ENCODE data around the gene ASB13. TPM values are rescaled to one million over a fixed set of nuclear protein-coding genes. Genes with fewer than 3 reads are reported as not detected.
A peak's percentile ranks its signal among the peaks of the same experiment; 100 is the strongest.

Gene ASB13
- total RNA-seq, 1 donor from 2014 or later = 28.2 TPM

- no peaks in the 10 kb centered on the region for H3K36me3 Mint-ChIP-seq
- H3K27ac Mint-ChIP-seq = no peak overlapping the region
- H3K27me3 Mint-ChIP-seq = no peaks in the 10 kb centered on the region
- no peak for DNase-seq (ENCODE audit: extremely low spot score, unreplicated experiment)
- no peak overlapping the region for H3K4me3 Mint-ChIP-seq
- no peaks in the 10 kb centered on the region for H3K9me3 Mint-ChIP-seq
- TF ChIP-seq, protein P1, sequence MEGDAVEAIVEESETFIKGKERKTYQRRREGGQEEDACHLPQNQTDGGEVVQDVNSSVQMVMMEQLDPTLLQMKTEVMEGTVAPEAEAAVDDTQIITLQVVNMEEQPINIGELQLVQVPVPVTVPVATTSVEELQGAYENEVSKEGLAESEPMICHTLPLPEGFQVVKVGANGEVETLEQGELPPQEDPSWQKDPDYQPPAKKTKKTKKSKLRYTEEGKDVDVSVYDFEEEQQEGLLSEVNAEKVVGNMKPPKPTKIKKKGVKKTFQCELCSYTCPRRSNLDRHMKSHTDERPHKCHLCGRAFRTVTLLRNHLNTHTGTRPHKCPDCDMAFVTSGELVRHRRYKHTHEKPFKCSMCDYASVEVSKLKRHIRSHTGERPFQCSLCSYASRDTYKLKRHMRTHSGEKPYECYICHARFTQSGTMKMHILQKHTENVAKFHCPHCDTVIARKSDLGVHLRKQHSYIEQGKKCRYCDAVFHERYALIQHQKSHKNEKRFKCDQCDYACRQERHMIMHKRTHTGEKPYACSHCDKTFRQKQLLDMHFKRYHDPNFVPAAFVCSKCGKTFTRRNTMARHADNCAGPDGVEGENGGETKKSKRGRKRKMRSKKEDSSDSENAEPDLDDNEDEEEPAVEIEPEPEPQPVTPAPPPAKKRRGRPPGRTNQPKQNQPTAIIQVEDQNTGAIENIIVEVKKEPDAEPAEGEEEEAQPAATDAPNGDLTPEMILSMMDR (conservative IDR thresholded peaks at IDR 0.05) = no peak
- peaks cover 34% of the 10 kb centered on the region for H3K4me1 Mint-ChIP-seq (ENCODE audit: unreplicated experiment)
These were observed 45.4 kb downstream of the ASB13 start for GRCh38 chr10:5620966-5621365.

GRCh38 chr10:5620223-5620721 is 46.1 kb downstream of the ASB13 start:
- no peak for DNase-seq (ENCODE audit: extremely low spot score, unreplicated experiment)
- TF ChIP-seq, protein P1 (conservative IDR thresholded peaks at IDR 0.05) = no peak
- H3K36me3 Mint-ChIP-seq = no peaks in the 10 kb centered on the region
- H3K4me1 Mint-ChIP-seq (ENCODE audit: unreplicated experiment) = peaks cover 34% of the 10 kb centered on the region
- H3K27me3 Mint-ChIP-seq = no peaks in the 10 kb centered on the region
- H3K9me3 Mint-ChIP-seq = no peaks in the 10 kb centered on the region
- H3K27ac Mint-ChIP-seq = peak overlapping the region; percentile 26
- H3K4me3 Mint-ChIP-seq = no peak overlapping the region

GRCh38 chr10:5619362-5620211 is 46.8 kb downstream of the ASB13 start:
- Mint-ChIP-seq H3K4me1 (ENCODE audit: unreplicated experiment) (peaks cover 39% of the 10 kb centered on the region), H3K4me3 (no peak overlapping the region), H3K27me3 (no peaks in the 10 kb centered on the region), H3K27ac (peak overlapping the region; percentile 26), H3K36me3 (no peaks in the 10 kb centered on the region), H3K9me3 (no peaks in the 10 kb centered on the region)
- TF ChIP-seq, protein P1 (conservative IDR thresholded peaks at IDR 0.05) = no peak
- no peak for DNase-seq (ENCODE audit: extremely low spot score, unreplicated experiment)

- DNase-seq (ENCODE audit: extremely low spot score, unreplicated experiment) = no peak
- peaks cover 43% of the 10 kb centered on the region for H3K4me1 Mint-ChIP-seq (ENCODE audit: unreplicated experiment)
- no peaks in the 10 kb centered on the region for H3K36me3 Mint-ChIP-seq
- no peak overlapping the region for H3K27ac Mint-ChIP-seq
- H3K9me3 Mint-ChIP-seq = no peaks in the 10 kb centered on the region
- no peaks in the 10 kb centered on the region for H3K27me3 Mint-ChIP-seq
- TF ChIP-seq, protein P1 (conservative IDR thresholded peaks at IDR 0.05) = no peak
- peak overlapping the region; percentile 44 for H3K4me3 Mint-ChIP-seq
These were observed 47.6 kb downstream of the ASB13 start for GRCh38 chr10:5618829-5619228.

GRCh38 chr10:5618042-5618441 is 48.4 kb downstream of the ASB13 start:
- H3K27me3 Mint-ChIP-seq = no peaks in the 10 kb centered on the region
- H3K36me3 Mint-ChIP-seq = no peaks in the 10 kb centered on the region
- DNase-seq (ENCODE audit: extremely low spot score, unreplicated experiment) = no peak
- peaks cover 43% of the 10 kb centered on the region for H3K4me1 Mint-ChIP-seq (ENCODE audit: unreplicated experiment)
- H3K9me3 Mint-ChIP-seq = no peaks in the 10 kb centered on the region
- H3K27ac Mint-ChIP-seq = no peak overlapping the region
- H3K4me3 Mint-ChIP-seq = no peak overlapping the region
- TF ChIP-seq, protein P1 (conservative IDR thresholded peaks at IDR 0.05) = no peak

Data from type B pancreatic cell (in vitro differentiated cells).